PC-9 (cell line): Measurements from ENCODE around the gene LMX1B.

ENCODE experiments used
- EZH2 ChIP-seq: fragments of 200-600 bp; sonication (generic); IDR thresholded peaks from 2 replicates; pipeline ENCODE4 v1.8.0; 2017; ENCODE audit warnings: antibody characterized with exemption, low read depth
- TF ChIP-seq, protein P1 (sequence below): fragments of 200-600 bp; sonication (generic); conservative IDR thresholded peaks from 2 replicates; pipeline ENCODE4 v1.6.1; 2017; ENCODE audit warnings: mixed run types, antibody characterized with exemption, mild to moderate bottlenecking, moderate library complexity

DNA sequence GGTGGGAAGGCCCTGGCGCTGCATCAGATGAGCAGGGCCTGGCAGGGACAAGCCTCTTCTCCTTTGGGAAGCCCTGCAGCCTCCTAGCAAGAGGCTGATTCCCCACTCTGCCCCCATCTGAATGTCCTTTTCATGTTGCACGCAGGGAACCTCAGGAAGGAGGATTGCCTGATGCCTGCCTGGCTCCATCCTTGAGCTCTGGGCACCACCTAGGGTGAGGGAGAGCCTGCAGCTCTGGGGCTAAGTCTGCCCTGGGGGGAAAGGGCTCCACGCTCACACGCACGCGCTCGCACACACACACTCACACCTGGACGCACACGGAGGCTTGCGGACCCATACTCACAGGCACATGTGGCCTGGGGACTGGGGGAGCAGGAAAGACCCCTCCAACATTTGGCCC is 86.6 kb downstream of the LMX1B start:
- TF ChIP-seq, protein P1, sequence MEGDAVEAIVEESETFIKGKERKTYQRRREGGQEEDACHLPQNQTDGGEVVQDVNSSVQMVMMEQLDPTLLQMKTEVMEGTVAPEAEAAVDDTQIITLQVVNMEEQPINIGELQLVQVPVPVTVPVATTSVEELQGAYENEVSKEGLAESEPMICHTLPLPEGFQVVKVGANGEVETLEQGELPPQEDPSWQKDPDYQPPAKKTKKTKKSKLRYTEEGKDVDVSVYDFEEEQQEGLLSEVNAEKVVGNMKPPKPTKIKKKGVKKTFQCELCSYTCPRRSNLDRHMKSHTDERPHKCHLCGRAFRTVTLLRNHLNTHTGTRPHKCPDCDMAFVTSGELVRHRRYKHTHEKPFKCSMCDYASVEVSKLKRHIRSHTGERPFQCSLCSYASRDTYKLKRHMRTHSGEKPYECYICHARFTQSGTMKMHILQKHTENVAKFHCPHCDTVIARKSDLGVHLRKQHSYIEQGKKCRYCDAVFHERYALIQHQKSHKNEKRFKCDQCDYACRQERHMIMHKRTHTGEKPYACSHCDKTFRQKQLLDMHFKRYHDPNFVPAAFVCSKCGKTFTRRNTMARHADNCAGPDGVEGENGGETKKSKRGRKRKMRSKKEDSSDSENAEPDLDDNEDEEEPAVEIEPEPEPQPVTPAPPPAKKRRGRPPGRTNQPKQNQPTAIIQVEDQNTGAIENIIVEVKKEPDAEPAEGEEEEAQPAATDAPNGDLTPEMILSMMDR = no peak
- TF ChIP-seq EZH2 = no peak
